GM12891 (cell line): ENCODE results near the gene TPX2.

Experiments used
- DNase-seq: peaks from one replicate; pipeline ENCODE4 v3.0.0; 2011; ENCODE audit warnings: low spot score; ENCODE audit not compliant: insufficient read length
- FAIRE-seq: peaks from 2 replicates; lab custom pipeline; 2011; peaks lifted over from hg19 to GRCh38; lab: Jason Lieb, UNC
- PAX5 ChIP-seq: IDR thresholded peaks from 2 replicates; pipeline ENCODE4 v1.6.1; 2011; ENCODE audit warnings: low read length, moderate library complexity, mild to moderate bottlenecking; ENCODE audit not compliant: insufficient read depth, severe bottlenecking
- POLR2A ChIP-seq: IDR thresholded peaks from 2 replicates; pipeline ENCODE4 v1.6.1; 2011; ENCODE audit warnings: low read depth, low read length, control low read depth
- POLR2AphosphoS5 ChIP-seq: IDR thresholded peaks from 2 replicates; pipeline ENCODE4 v1.6.1; 2011; ENCODE audit warnings: low read depth, low read length, control low read depth
- POU2F2 ChIP-seq: IDR thresholded peaks from 2 replicates; pipeline ENCODE4 v1.6.1; 2011; ENCODE audit warnings: low read depth, mild to moderate bottlenecking, control low read depth, low read length, moderate library complexity
- SPI1 ChIP-seq: IDR thresholded peaks from 2 replicates; pipeline ENCODE4 v1.6.1; 2011; ENCODE audit warnings: low read depth, low read length, control low read depth
- TAF1 ChIP-seq: IDR thresholded peaks from 2 replicates; pipeline ENCODE4 v1.6.1; 2011; ENCODE audit warnings: low read depth, low read length, control low read depth

The TPX2 gene

DNA sequence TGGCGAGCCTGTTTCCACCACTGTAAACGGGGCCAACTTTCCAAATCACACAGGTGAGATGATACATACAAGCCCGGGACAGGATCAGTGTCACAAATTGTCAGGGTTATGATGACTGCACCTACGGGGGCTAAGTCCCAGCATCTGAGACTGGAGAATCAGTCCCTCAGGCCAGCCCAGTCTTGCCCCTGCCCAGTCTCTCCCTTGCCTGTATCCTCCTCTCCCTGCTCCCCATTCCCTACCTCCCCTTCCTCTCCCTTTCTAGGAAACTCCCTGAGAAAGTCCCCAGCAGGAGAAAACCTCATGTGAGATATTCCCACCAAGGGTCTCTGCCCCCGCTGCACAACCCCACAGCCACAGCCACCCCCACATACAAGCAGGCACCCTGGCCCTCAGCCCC is 104.8 kb downstream of the TPX2 start:
- no peak for FAIRE-seq
- DNase-seq, result no peak
- TF ChIP-seq POLR2A, result no peak
- TF ChIP-seq PAX5, result no peak
- TF ChIP-seq TAF1, result no peak
- no peak for TF ChIP-seq SPI1
- no peak for TF ChIP-seq POLR2AphosphoS5
- TF ChIP-seq POU2F2, result no peak

GRCh38 chr20:31844737-31845299 is 105.7 kb downstream of the TPX2 start:
- TF ChIP-seq POU2F2, result no peak
- TF ChIP-seq TAF1, result no peak
- no peak for TF ChIP-seq POLR2AphosphoS5
- no peak for TF ChIP-seq SPI1
- TF ChIP-seq PAX5, result no peak
- no peak for TF ChIP-seq POLR2A
- no peak for FAIRE-seq
- DNase-seq, result no peak

DNA sequence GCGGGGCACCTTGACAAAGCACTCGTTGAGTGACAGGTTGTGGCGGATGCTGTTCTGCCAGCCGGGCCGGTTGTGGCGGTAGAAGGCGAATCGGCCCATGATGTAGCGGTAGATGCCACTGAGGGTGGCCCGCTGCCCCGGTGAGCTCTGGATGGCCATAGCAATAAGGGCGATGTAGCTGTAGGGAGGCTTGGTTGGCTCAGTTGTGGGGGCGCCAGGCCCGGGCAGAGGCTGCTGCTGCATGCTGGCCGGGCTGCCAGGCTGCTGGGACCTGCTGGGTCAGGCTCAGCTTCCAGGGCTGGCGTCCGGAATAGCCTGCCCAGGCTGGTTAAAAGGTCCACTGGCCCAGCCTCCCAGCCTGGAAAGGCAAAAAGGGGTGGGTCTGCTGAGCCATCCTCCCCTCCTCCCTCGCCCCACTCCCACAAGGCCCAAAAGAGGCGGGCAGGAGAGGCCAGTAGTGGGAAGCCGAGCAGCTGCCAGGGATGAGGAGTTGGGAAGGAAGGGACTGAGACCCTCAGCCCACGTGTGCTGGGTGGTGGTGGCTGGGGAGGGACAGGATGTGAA is 106.3 kb downstream of the TPX2 start, which contains the start of gene FOXS1:
Gene FOXS1 (minus strand): TSS at position 305 of the 564 bp plus-strand sequence. CDS start 62 bp downstream, at position 243.
- TF ChIP-seq SPI1 (no peak), TAF1 (no peak), PAX5 (no peak), POU2F2 (no peak), POLR2AphosphoS5 (no peak), POLR2A (no peak)
- no peak for FAIRE-seq
- DNase-seq, result no peak

- TF ChIP-seq PAX5 (no peak), POLR2AphosphoS5 (no peak), POU2F2 (no peak), SPI1 (no peak), POLR2A (no peak), TAF1 (no peak)
- no peak for FAIRE-seq
- no peak for DNase-seq
Measured at GRCh38 chr20:31846793-31847138, 107.7 kb downstream of the TPX2 start.

- DNase-seq (no peak), FAIRE-seq (no peak)
Measured at GRCh38 chr20:31848088-31848999, 109.3 kb downstream of the TPX2 start.

GRCh38 chr20:31849306-31849930 is 110.3 kb downstream of the TPX2 start:
- FAIRE-seq, result no peak
- TF ChIP-seq POU2F2, result no peak
- no peak for TF ChIP-seq POLR2A
- TF ChIP-seq POLR2AphosphoS5, result no peak
- TF ChIP-seq SPI1, result no peak
- TF ChIP-seq TAF1, result no peak
- no peak for TF ChIP-seq PAX5
- no peak for DNase-seq

More at GRCh38 chr20:31848088-31848999, 109.3 kb downstream of the TPX2 start:
- TF ChIP-seq POU2F2 (no peak), POLR2A (no peak), SPI1 (no peak), POLR2AphosphoS5 (no peak), TAF1 (no peak), PAX5 (no peak)
